HG03558 (cell line): ENCODE results near the gene METTL16.

Experiments used
- ATAC-seq: cut with Tn5 transposase; IDR thresholded peaks from one replicate; pipeline ENCODE4 v1.9.1; 2021; ENCODE audit warnings: moderate number of reproducible peaks; ENCODE audit not compliant: unreplicated experiment; ENCODE audit errors: extremely low read depth

The METTL16 gene

GRCh38 chr17:2398182-2398581 is 113.5 kb downstream of the METTL16 start:
- no peak for ATAC-seq

DNA sequence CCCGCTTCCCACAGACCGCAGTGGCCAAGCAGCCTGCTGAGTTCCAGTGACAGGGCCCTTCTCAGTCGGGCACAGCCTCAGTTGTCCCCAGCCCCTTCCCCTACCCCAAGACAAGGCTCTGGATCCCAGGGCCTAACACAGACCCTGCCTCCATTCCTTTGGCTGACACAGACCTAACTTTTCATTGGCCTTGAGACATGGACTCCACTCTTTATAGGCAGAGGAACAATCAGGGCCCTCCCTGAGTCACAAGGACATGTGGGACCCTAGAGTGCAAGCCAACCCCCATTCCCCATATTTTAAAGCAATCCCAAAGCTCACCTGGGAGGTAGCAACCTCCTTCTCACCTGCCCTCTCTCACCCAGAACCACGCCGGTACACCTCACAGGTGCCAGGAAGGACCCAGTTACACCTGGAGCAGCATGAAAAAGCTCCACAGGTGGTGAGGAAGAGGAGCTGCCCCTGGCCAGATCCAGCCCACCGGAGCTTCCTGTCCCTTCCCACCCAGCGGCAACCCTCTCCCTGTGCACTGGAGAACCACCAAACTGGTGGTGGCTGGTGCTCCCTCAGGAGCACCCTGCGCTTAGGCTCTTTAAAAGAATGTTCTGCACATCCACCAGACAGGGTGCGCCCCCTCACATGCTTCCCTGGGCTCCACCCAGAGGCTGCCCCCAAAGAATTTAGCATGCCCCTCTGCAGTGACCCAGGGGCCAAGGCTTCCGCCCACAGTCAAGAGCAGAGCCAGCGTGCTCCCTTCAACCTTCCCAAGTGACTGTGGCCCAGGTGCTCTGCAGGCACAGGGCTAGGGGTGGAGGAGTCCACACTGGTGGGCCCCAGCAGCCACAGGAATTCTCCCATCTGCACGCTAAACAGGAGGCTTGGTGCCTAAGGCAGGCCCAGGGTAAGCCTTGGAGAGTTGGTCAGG is 114.2 kb downstream of the METTL16 start:
- ATAC-seq: no peak

- no peak for ATAC-seq
Observed at GRCh38 chr17:2396568-2397246, 115.0 kb downstream of the METTL16 start.

DNA sequence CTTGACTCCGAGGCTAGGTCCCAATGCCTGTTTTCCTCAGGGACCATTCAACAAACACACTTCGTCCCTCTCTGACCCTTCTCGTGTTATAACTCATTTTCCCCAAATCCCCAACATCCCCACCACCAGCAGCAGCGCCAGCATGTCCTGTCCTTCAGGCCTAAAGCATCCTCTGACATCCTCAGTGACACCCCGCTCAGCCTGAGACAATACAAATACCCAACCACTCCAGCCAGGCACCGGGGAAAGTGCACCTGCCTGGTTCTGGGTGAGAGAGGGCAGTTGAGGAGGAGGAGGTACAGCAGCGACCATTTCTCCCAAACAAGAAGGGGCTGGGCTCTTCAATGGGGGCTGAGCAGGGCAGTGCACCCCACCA is 115.5 kb downstream of the METTL16 start:
- no peak for ATAC-seq

- ATAC-seq: no peak
Observed at GRCh38 chr17:2395258-2396181, 116.2 kb downstream of the METTL16 start.

DNA sequence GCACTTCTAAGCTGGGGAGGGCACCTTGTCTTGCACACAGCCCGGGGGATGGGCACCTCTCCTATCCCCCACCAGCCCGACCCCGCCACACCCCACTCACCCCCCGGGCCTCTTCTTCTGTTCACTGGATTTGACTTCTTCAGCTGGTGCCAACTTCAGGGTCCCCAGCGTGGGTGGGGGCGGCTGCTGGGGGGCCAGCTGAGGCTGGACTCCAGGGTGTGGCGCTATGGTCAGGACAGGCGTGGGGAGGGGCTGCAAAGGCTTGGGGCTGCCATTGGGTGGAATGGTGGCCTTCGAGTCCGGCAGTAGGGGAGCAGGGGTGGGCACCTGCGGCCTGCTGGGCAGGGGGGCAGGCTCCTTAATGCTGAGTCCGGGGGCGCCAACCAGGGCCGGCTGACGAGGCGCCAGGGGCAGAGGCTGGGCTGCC is 116.9 kb downstream of the METTL16 start:
- ATAC-seq: no peak

DNA sequence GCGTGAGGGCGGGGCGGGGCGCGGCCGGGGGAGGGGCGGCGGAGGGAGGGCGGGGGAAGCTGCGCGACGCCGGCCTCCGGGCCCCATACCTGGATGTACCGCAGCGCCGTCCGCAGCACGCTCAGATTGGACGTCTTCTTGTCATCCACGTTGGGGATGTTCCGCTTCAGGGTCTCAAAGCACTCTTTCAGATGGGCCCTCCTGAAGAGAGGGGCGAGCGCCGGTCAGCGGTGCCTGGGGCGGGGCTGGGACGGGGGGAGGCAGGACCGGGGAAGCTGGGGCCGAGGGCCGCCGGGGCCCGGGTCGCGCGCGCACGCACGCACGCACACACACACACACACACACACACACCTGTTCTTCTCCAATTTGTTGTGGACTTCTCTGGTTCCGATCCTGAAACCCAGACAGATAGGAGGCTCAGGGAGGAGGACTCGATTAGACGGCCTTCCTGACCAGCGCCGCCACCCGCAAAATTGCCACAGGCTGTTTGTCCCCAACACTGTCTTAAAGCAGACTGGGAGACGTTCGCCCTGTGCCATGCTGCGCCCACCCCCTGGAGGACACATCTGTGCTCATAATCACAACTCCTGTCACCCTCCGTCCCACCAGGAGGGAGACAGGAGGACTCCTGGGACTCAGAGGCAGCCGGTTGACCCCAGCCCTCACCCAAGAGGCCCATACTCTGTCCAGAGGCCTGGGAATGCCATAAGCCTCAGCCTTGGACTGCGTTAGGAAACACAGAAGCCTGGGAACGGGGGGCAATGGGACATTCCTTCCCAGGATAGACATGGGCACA is 117.5 kb downstream of the METTL16 start:
- ATAC-seq: no peak

DNA sequence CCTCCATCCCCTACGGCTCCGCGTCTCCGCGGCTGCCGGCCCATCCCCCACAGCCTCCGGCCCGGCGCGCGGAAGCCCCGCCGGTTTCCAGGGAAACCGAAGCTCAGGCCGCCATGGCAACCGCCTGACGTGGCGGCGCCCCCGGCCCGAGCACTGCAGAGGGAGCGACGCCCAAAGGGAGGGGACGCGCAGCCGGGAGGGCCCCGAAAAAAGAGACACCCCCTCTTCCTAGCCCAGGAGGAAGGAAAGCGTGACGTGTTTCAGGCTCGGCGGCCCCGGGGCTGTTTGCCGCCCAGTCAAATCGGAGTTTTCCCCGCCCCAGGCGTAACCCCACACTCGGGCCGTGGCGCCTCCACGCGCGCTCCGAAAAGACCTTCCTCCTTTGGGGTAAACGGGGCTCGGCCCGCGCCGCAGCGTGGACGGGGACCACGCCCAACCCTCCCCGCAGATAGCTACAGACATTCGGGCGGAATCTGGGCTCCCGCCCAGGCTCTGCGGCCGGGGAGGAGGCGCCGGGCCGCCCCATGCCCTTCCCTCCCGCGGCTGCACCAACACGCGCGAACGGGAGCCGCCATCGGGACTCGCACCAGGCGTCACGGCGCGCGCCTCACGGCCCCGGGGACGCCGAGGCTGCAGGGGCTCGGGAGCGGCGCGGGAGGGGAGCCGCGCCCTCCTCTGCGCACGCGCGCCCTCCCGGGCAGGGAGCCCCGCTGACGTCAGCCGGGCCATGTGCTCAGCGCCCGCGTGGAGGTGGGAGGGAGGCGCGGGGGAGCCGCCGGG is 118.3 kb downstream of the METTL16 start:
- ATAC-seq: peak; percentile 24

DNA sequence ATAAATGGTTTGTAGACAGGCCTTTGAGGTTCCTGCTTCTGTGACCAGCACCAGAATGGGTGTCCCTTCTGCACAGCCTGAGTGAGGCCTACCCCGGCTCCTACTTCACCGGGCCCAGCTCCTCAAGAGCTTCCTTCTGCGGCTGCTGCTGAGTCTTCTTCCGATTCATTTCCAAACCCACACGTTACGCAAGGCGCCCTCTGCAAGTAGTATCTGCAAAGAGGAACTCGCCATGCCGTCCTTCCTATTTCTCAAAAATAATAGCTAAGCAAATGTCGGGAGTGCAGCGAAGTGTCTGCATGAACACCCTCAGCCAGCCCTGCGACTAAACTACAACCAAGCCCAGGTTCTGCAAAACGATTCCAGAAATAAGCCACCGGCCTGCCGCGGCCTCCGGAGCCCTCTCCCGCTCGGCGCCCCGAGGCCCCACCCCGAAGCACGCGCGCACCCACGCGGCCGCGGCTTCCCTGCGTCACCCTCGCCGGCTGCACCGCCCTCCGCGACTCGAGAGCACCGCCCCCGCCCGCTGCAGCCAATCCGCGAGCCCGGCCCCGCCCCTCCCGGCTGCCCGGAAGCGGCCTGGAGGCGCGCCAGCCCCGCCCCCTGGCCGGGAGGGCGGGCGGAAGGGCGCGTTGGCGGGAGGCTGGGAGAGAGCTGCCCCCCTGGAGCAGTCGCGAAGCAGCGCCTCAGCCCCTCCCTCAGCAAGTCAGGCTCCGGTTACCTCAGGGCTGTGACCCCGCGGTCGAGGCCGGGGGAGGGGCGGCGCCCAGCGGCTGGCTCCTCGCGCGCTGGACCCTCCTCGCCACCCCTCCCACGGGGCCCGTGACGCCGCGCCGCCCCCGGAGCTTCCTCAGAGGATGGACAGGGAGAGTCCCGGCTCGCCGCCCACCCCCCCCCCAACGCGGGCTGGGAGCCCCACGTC is 119.2 kb downstream of the METTL16 start:
- peak; percentile 26 for ATAC-seq

- ATAC-seq: no peak
Observed at GRCh38 chr17:2391597-2392251, 120.0 kb downstream of the METTL16 start.

DNA sequence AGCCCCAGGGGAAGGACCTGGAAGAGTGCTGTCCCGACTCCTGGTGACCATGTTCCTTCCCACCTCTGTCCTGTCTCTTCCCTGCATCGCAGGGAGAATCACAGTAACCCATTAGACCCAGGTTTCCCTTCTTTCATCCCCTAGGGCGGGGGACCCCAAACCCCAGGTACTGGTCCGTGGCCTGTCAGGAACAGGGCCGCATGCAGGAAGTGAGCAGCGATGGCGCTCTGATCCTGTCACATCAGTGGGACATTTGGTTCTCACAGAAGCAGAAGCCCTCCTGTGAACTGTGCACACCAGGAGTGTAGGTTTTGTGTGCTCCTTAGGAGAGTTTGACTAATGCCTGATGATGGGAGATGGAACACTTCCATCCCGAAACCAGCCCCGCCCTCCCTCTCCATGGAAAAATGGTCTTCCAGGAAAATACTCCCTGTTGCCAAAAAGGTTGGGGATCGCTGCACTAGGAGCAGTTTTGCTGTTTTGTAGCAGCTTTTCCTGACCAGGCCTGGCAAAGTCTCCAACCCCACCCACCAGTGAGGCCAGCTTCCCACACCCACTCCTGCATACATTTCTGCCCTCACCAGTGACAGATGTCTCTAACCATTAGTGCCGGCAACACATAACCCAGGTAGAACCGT is 121.4 kb downstream of the METTL16 start:
- no peak for ATAC-seq

GRCh38 chr17:2388683-2389055 is 123.0 kb downstream of the METTL16 start:
- ATAC-seq: no peak

DNA sequence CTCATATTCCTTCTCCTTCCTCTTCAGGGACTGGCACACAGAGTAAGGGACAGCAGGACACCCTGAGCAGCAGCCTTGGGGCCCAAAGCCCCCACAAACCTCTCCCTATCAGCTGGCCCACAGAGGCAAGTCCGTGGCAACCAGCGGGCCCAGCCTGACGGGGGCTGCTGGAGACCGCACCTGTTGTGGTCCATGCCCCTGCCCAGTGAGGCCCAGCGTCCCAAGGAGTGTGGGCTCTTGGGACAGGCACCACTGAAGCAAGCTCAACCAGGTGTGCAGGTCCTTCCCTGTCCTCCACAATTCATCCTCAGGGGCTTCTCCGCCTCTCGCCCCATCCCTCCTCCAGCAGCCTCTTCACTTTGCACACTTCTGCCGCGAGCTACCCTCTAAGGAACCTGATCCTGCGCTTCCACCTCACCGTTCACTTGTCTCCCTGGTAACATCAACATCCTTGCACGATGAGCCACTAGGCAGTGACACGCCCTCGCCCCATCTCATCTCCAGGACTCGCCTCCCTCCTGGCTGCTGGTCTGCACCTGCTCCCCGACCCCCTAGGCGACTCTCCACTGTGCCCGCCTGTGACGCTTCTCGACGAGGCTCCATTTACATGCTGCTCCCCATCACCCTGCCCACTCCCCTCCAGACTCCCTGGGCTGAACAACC is 123.5 kb downstream of the METTL16 start:
- no peak for ATAC-seq

DNA sequence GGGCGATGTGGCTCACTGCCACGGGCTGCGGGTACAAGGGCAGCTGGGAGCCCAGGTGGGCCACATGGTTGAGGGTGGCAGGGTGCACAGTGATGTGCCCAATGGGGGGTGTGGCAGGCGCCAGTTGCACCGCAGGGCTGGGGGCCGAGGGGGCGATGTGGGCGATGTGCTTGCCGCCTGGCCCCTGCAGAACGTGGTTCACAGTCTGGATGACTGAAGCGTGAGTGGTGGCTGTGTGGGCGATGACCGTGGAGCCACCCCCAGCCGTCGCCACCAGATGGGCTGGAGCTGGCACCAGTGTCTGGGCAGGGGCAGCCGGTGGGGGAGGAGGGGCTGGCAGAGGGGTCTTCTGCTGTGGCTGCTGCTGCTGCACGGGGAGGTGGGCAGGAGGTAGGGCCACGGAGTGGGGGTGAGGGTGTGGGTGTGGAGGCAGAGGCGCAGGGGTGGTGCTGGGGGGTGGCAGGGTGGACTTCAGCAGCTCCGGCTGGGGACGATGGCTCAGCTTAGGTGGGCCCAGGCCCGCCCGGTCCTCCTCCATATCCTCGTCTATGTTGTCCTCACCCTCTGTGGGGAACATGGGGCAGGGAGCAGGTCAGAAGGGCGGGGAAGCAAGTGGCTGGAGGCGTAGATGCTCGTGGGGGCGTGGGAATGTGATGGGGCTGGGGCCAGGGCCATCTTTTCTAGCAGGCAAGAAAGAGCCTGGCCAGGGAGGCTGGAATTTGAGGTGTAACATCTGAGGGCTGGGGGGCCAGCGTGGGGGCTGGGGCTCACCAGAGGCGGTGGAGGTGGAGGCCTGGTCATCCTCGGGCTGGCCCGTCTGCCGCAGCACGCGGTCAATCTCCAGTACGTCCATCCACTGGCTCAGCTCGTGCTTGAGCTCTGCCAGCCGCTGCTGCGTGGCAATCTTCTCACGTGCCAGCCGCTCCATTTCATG is 124.3 kb downstream of the METTL16 start:
- no peak for ATAC-seq

GRCh38 chr17:2386400-2387085 is 125.1 kb downstream of the METTL16 start:
- no peak for ATAC-seq
